ENCODE results near the gene MCU.

The MCU gene

DNA sequence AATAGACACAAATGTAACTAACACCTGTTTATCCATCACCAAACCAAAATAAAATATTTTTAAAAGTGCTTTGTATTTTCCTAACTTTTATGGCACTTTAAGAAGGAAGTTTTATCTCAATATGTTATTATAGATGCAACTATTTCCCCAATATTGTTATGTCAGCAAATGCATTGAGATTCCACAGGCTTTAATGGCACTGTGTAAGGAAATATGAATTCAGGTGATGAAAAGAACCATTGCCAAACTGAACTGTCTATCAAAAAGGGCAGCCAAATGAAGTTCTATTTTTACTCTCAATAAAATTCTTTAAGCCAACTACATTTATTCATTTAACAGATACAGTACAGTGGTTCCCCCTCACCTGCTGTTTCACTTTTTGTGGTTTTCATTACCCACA is 134.4 kb downstream of the MCU start:
- Histone ChIP-seq H3K27me3 (ENCODE audit: control insufficient read depth in 1 of 2, insufficient read depth in 2 of 2, low read length in 2 of 2) (no peaks in the 10 kb centered on the region), H3K4me3 (ENCODE audit: low read depth in 1 of 2, low read length in 2 of 2) (no peak overlapping the region), H3K36me3 (ENCODE audit: control insufficient read depth in 1 of 2, insufficient read depth in 2 of 2, low read length in 2 of 2) (no peaks in the 10 kb centered on the region), H3K4me1 (ENCODE audit: control insufficient read depth in 1 of 2, insufficient read depth in 2 of 2, low read length in 2 of 2) (peaks cover 2 to 23% of the 10 kb centered on the region in 2 donors), H3K9ac (ENCODE audit: low read depth in 1 of 2, low read length in 2 of 2) (no peak overlapping the region), H3K9me3 (ENCODE audit: control insufficient read depth in 1 of 2, low read length in 2 of 2) (peaks cover 0 to 6% of the 10 kb centered on the region in 2 donors), H3K27ac (ENCODE audit: low read depth, low read length) (no peak overlapping the region)

DNA sequence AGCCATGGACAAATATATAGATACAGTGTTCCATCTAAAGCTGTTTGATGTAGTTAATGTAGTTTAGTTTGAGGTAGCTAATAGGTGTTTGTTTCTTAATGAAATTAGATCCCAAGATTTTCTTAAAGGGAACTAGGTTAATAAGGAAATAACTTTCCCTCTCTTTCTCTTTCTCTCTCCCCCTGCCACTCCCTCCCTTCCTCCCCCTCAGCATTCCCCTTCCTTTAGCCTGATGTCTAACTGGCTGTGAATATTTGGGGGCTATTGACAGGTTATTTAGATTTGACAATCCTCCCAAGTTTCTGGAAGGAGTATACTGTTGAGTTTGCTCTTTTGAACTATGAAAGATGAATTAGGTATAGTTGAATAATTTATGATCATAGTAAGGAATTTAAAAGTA is 136.4 kb downstream of the MCU start:
- H3K9me3 ChIP-seq (ENCODE audit: control insufficient read depth in 1 of 2, low read length in 2 of 2) = no peaks in the 10 kb centered on the region
- H3K27me3 ChIP-seq (ENCODE audit: control insufficient read depth in 1 of 2, insufficient read depth in 2 of 2, low read length in 2 of 2) = no peaks in the 10 kb centered on the region
- H3K36me3 ChIP-seq (ENCODE audit: control insufficient read depth in 1 of 2, insufficient read depth in 2 of 2, low read length in 2 of 2) = no peaks in the 10 kb centered on the region
- no peak overlapping the region for H3K4me3 ChIP-seq (ENCODE audit: low read depth in 1 of 2, low read length in 2 of 2)
- H3K9ac ChIP-seq (ENCODE audit: low read depth in 1 of 2, low read length in 2 of 2) = no peak overlapping the region
- no peak overlapping the region for H3K27ac ChIP-seq (ENCODE audit: low read depth, low read length)
- H3K4me1 ChIP-seq (ENCODE audit: control insufficient read depth in 1 of 2, insufficient read depth in 2 of 2, low read length in 2 of 2) = peaks cover 6 to 41% of the 10 kb centered on the region in 2 donors

DNA sequence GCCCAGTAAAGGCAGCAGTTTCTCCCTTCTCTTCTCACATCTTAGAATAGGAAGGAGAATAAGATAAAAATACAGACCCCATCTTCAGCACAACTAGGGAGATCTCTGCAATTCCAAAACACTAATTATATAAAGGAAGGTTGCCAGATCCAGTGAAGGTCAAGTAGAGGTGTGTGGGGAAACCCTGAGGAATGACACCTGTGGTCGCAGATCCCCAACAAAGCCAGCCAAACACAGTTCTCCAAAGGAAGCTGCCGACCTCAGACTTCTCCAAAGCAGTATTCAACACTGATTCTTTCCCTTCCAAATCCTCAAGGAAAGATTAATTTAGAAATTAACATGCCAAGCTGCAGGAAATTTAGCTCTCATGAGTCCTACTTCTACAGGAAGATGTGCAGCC is 138.7 kb downstream of the MCU start:
- Histone ChIP-seq H3K9ac (ENCODE audit: low read depth in 1 of 2, low read length in 2 of 2) (no peak overlapping the region), H3K27me3 (ENCODE audit: control insufficient read depth in 1 of 2, insufficient read depth in 2 of 2, low read length in 2 of 2) (no peaks in the 10 kb centered on the region), H3K4me1 (ENCODE audit: control insufficient read depth in 1 of 2, insufficient read depth in 2 of 2, low read length in 2 of 2) (peaks cover 6 to 44% of the 10 kb centered on the region in 2 donors), H3K36me3 (ENCODE audit: control insufficient read depth in 1 of 2, insufficient read depth in 2 of 2, low read length in 2 of 2) (peaks cover 4 to 6% of the 10 kb centered on the region in 2 donors), H3K27ac (ENCODE audit: low read depth, low read length) (no peak overlapping the region), H3K4me3 (ENCODE audit: low read depth in 1 of 2, low read length in 2 of 2) (no peak overlapping the region), H3K9me3 (ENCODE audit: control insufficient read depth in 1 of 2, low read length in 2 of 2) (no peaks in the 10 kb centered on the region)

DNA sequence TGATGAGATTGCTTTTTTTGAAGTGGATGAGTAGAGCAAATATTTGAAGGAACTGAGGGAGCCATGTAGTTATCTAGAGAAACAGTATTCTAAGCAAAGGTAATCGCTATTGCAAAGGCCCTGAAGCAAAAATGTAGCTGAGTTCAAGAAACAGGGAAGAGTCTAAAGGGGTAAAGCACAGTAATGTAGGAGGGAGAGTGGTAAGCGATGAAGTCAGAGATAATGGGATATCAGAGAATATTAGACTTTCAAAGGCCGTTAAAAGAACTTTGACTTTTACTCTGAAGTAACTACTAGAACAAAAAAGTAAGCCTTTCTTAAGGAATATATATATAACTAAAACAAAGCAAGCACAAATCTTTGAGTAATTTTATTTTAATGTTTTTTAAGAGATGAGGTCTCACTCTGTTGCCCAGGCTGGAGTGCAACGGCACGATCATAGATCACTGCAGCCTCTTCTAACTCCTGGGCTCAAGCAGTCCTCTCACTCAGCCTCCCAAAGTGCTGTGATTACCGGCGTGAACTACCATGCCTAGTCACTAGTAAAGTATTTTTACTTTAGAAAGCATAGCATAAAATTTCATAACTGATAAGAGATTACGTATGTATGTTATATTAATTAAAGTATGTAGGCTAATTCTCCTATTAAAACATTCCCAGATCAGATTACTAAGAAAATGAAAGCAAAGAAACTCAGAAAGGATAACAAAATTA is 139.9 kb downstream of the MCU start:
- H3K4me3 ChIP-seq (ENCODE audit: low read depth in 1 of 2, low read length in 2 of 2) = peak overlapping the region in 1 of 2 donors; percentile 23
- H3K4me1 ChIP-seq (ENCODE audit: control insufficient read depth in 1 of 2, insufficient read depth in 2 of 2, low read length in 2 of 2) = peaks cover 6 to 44% of the 10 kb centered on the region in 2 donors
- peaks cover 4 to 9% of the 10 kb centered on the region in 2 donors for H3K36me3 ChIP-seq (ENCODE audit: control insufficient read depth in 1 of 2, insufficient read depth in 2 of 2, low read length in 2 of 2)
- no peaks in the 10 kb centered on the region for H3K9me3 ChIP-seq (ENCODE audit: control insufficient read depth in 1 of 2, low read length in 2 of 2)
- H3K27me3 ChIP-seq (ENCODE audit: control insufficient read depth in 1 of 2, insufficient read depth in 2 of 2, low read length in 2 of 2) = no peaks in the 10 kb centered on the region
- no peak overlapping the region for H3K27ac ChIP-seq (ENCODE audit: low read depth, low read length)
- H3K9ac ChIP-seq (ENCODE audit: low read depth in 1 of 2, low read length in 2 of 2) = no peak overlapping the region

DNA sequence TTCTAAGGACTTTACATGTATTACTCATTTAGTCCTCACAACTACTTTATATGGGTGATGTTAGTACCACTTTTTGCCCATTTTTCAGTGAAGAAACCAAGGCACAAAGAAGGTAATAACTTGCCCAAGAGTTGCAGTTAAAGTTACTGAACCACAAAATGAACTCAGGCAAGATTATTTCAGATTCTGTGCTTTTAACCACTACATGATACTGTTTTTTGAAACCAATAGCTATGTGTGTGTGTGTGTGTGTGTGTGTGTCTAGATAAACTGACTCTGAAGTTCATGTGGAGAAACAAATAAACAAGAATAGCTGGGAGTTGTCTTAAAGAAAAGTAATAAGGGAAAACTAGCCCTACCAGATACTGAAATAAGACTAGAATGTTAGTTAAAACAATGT is 140.8 kb downstream of the MCU start:
- H3K4me1 ChIP-seq (ENCODE audit: control insufficient read depth in 1 of 2, insufficient read depth in 2 of 2, low read length in 2 of 2) = peaks cover 6 to 42% of the 10 kb centered on the region in 2 donors
- no peak overlapping the region for H3K27ac ChIP-seq (ENCODE audit: low read depth, low read length)
- no peak overlapping the region for H3K4me3 ChIP-seq (ENCODE audit: low read depth in 1 of 2, low read length in 2 of 2)

DNA sequence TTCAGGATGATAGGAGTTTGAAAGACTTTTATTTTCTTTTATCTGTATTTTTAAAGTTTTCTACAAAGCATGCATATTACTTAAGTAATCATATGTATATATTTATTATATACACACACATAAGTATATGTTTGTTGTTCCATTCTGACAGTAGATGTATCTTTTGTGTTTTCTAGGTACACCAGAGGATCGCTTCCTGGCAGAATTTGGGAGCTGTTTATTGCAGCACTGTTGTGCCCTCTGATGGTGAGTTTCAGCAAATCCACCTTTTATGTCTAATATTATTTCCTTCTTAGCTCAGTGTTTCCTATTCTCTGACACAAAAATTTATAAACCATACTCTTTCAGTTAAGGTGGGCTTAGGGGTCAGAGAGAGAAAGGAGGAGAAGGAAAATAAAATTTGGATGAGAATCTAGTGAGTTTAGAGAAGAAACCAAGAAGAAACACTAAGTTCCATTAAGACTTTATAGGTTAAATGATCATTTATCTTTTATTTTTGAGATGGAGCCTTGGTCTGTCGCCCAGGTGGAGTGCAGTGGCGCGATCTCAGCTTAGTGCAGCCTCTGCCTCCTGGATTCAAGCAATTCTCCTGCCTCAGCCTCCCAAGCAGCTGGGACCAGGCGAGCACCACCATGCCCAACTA is 142.4 kb downstream of the MCU start:
- no peak overlapping the region for H3K27ac ChIP-seq (ENCODE audit: low read depth, low read length)
- no peaks in the 10 kb centered on the region for H3K27me3 ChIP-seq (ENCODE audit: control insufficient read depth in 1 of 2, insufficient read depth in 2 of 2, low read length in 2 of 2)
- peaks cover 6 to 35% of the 10 kb centered on the region in 2 donors for H3K4me1 ChIP-seq (ENCODE audit: control insufficient read depth in 1 of 2, insufficient read depth in 2 of 2, low read length in 2 of 2)
- no peak overlapping the region for H3K4me3 ChIP-seq (ENCODE audit: low read depth in 1 of 2, low read length in 2 of 2)
- no peaks in the 10 kb centered on the region for H3K9me3 ChIP-seq (ENCODE audit: control insufficient read depth in 1 of 2, low read length in 2 of 2)
- no peak overlapping the region for H3K9ac ChIP-seq (ENCODE audit: low read depth in 1 of 2, low read length in 2 of 2)
- peaks cover 4 to 9% of the 10 kb centered on the region in 2 donors for H3K36me3 ChIP-seq (ENCODE audit: control insufficient read depth in 1 of 2, insufficient read depth in 2 of 2, low read length in 2 of 2)

More for the DNA sequence above, 140.8 kb downstream of the MCU start:
- no peaks in the 10 kb centered on the region for H3K9me3 ChIP-seq (ENCODE audit: control insufficient read depth in 1 of 2, low read length in 2 of 2)
- no peaks in the 10 kb centered on the region for H3K27me3 ChIP-seq (ENCODE audit: control insufficient read depth in 1 of 2, insufficient read depth in 2 of 2, low read length in 2 of 2)
- H3K36me3 ChIP-seq (ENCODE audit: control insufficient read depth in 1 of 2, insufficient read depth in 2 of 2, low read length in 2 of 2) = peaks cover 4 to 9% of the 10 kb centered on the region in 2 donors
- no peak overlapping the region for H3K9ac ChIP-seq (ENCODE audit: low read depth in 1 of 2, low read length in 2 of 2)

DNA sequence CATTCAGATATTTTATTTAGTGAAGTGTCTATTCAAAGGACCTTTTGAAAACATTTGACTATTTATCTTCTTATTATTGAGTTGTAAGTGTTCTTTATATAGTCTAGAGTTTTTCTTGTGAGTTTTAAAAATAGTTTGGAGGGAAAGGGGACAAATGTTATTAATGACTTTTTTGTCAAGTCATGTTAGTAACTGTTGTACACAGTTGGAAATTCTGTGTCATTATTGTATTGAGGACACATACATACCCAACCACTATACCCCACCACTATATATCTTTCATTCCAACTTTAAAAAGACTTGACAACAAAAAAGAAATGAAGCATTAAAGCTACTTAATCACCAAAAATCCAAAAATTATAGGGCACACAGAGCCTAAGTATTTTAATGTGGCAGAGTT is 148.4 kb downstream of the MCU start:
- Histone ChIP-seq H3K27me3 (ENCODE audit: control insufficient read depth in 1 of 2, insufficient read depth in 2 of 2, low read length in 2 of 2) (no peaks in the 10 kb centered on the region), H3K4me3 (ENCODE audit: low read depth in 1 of 2, low read length in 2 of 2) (no peak overlapping the region), H3K36me3 (ENCODE audit: control insufficient read depth in 1 of 2, insufficient read depth in 2 of 2, low read length in 2 of 2) (peaks cover 0 to 3% of the 10 kb centered on the region in 2 donors), H3K27ac (ENCODE audit: low read depth, low read length) (no peak overlapping the region), H3K9me3 (ENCODE audit: control insufficient read depth in 1 of 2, low read length in 2 of 2) (no peaks in the 10 kb centered on the region), H3K9ac (ENCODE audit: low read depth in 1 of 2, low read length in 2 of 2) (no peak overlapping the region), H3K4me1 (ENCODE audit: control insufficient read depth in 1 of 2, insufficient read depth in 2 of 2, low read length in 2 of 2) (no peaks in the 10 kb centered on the region)

DNA sequence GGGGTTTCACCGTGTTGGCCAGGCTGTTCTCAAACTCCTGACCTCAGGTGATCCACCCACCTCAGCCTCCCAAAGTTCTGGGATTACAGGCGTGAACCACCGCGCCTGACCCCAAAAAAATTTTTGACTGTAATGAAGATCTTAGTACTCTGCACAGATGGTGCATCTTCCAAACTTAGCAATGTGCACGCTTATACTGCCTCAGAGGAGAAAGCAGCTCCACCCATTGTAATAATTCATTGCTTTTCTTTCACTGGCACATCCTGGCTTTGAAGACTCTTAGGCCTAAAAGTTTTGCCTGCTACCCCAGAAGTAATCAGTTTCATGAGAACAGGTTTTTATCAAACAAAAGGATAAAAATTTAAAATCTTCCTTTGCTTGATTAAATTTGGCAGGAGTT is 149.5 kb downstream of the MCU start:
- Histone ChIP-seq H3K36me3 (ENCODE audit: control insufficient read depth in 1 of 2, insufficient read depth in 2 of 2, low read length in 2 of 2) (no peaks in the 10 kb centered on the region), H3K9ac (ENCODE audit: low read depth in 1 of 2, low read length in 2 of 2) (no peak overlapping the region), H3K9me3 (ENCODE audit: control insufficient read depth in 1 of 2, low read length in 2 of 2) (no peaks in the 10 kb centered on the region), H3K27ac (ENCODE audit: low read depth, low read length) (no peak overlapping the region), H3K4me1 (ENCODE audit: control insufficient read depth in 1 of 2, insufficient read depth in 2 of 2, low read length in 2 of 2) (no peaks in the 10 kb centered on the region), H3K27me3 (ENCODE audit: control insufficient read depth in 1 of 2, insufficient read depth in 2 of 2, low read length in 2 of 2) (no peaks in the 10 kb centered on the region), H3K4me3 (ENCODE audit: low read depth in 1 of 2, low read length in 2 of 2) (no peak overlapping the region)

DNA sequence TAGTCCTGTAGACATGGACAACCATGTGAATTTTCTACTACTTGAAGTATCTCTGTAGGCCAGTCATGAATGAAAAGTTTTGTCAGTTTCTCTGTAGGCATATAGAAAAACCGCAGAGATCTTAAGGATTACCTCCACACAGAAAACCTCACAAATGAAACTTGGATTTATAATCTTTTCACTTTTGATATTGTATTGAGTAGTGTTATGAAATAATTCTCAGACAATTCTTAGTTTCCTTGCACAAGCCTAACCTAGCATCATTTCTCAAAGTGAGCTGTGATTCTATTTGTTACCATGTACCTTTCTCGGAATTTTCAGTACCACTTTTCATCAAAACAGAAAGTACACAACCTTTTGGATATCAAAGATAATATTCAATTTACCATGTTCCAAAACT is 150.2 kb downstream of the MCU start:
- no peaks in the 10 kb centered on the region for H3K9me3 ChIP-seq (ENCODE audit: control insufficient read depth in 1 of 2, low read length in 2 of 2)
- H3K4me3 ChIP-seq (ENCODE audit: low read depth in 1 of 2, low read length in 2 of 2) = no peak overlapping the region
- H3K4me1 ChIP-seq (ENCODE audit: control insufficient read depth in 1 of 2, insufficient read depth in 2 of 2, low read length in 2 of 2) = no peaks in the 10 kb centered on the region
- no peaks in the 10 kb centered on the region for H3K27me3 ChIP-seq (ENCODE audit: control insufficient read depth in 1 of 2, insufficient read depth in 2 of 2, low read length in 2 of 2)
- H3K9ac ChIP-seq (ENCODE audit: low read depth in 1 of 2, low read length in 2 of 2) = no peak overlapping the region
- no peaks in the 10 kb centered on the region for H3K36me3 ChIP-seq (ENCODE audit: control insufficient read depth in 1 of 2, insufficient read depth in 2 of 2, low read length in 2 of 2)
- H3K27ac ChIP-seq (ENCODE audit: low read depth, low read length) = no peak overlapping the region

DNA sequence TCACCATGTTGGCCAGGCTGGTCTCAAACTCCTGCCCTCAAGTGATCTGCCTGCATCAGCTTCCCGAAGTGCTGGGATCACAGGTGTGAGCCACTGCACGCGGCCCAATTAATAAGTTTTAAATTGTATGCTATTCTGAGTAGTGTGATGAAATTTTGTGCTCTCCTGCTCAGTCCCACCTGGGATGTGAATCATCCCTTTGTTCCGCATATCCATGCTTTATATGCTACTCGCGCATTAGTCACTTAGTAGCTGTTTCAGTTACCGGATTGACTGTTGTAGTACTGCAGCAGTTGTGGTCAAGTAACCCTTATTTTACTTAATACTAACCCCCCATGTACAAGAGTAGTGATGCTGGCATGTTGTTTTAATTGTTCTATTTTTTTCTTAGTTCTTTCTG is 154.3 kb downstream of the MCU start:
- Histone ChIP-seq H3K9me3 (ENCODE audit: control insufficient read depth in 1 of 2, low read length in 2 of 2) (peaks cover 0 to 5% of the 10 kb centered on the region in 2 donors), H3K9ac (ENCODE audit: low read depth in 1 of 2, low read length in 2 of 2) (no peak overlapping the region), H3K4me1 (ENCODE audit: control insufficient read depth in 1 of 2, insufficient read depth in 2 of 2, low read length in 2 of 2) (no peaks in the 10 kb centered on the region), H3K4me3 (ENCODE audit: low read depth in 1 of 2, low read length in 2 of 2) (no peak overlapping the region), H3K27ac (ENCODE audit: low read depth, low read length) (no peak overlapping the region), H3K27me3 (ENCODE audit: control insufficient read depth in 1 of 2, insufficient read depth in 2 of 2, low read length in 2 of 2) (no peaks in the 10 kb centered on the region), H3K36me3 (ENCODE audit: control insufficient read depth in 1 of 2, insufficient read depth in 2 of 2, low read length in 2 of 2) (peaks cover 0 to 4% of the 10 kb centered on the region in 2 donors)

Measured in duodenal mucosa (tissue), 2 donors.